GM19035 (cell line): ENCODE measurements around the gene CCNF.
A peak's percentile ranks its signal among the peaks of the same experiment; 100 is the strongest.
"Not testable (repeated sequence)": the region's sequence is repeated elsewhere in the genome, so short reads cannot be mapped to it uniquely, and the experiment has no call there.

Experiments used
- ATAC-seq: cut with Tn5 transposase; IDR thresholded peaks from one replicate; pipeline ENCODE4 v1.9.1; 2021; ENCODE audit not compliant: unreplicated experiment

The CCNF gene, protein sequence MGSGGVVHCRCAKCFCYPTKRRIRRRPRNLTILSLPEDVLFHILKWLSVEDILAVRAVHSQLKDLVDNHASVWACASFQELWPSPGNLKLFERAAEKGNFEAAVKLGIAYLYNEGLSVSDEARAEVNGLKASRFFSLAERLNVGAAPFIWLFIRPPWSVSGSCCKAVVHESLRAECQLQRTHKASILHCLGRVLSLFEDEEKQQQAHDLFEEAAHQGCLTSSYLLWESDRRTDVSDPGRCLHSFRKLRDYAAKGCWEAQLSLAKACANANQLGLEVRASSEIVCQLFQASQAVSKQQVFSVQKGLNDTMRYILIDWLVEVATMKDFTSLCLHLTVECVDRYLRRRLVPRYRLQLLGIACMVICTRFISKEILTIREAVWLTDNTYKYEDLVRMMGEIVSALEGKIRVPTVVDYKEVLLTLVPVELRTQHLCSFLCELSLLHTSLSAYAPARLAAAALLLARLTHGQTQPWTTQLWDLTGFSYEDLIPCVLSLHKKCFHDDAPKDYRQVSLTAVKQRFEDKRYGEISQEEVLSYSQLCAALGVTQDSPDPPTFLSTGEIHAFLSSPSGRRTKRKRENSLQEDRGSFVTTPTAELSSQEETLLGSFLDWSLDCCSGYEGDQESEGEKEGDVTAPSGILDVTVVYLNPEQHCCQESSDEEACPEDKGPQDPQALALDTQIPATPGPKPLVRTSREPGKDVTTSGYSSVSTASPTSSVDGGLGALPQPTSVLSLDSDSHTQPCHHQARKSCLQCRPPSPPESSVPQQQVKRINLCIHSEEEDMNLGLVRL

DNA sequence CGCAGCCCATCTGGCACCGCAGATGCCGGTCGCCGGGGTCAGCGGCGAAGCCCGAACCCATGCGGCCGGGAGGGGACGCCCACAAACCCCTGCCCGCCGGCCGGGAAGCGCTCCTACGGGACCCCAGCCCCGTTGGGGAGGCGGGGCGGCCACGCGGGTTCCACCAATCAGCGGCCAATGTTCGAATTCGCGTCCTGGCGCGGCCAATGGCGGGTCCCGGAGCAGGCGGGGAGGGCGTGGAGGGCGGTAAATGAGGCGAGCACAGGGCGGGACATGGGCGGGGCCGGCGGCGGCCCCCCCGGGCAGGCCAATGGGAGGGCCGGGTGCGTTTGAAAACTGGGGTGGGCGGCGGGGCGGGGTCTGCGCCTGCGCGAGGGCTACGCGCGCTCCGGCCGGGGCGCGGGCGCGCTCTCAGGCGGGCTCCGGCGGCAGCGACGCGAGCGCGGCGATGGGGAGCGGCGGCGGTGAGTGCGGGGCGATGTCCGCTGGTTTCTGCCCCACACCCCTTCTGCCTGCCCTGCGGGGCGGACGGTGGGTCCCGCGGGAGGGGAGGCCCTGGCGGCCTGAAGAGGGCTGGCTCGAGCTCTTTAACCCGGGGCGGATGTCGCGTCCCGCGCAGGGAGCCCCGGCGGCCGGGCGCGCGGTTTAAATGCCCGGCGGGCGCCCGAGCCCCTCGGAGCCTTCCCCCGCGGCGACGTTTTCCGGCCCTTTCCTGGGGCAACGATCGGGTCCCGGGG, at the start of gene CCNF:
Gene CCNF, plus strand, starts transcription at position 414 of the 737 bp plus-strand sequence. Its CDS starts 35 bp downstream, at position 449.
- peak; percentile 85 for ATAC-seq

- ATAC-seq: no peak
Observed at GRCh38 chr16:2383501-2383900, 45.7 kb upstream of the CCNF start.

GRCh38 chr16:2384426-2384825, 44.8 kb upstream of the CCNF start:
- ATAC-seq: no peak

GRCh38 chr16:2385190-2385836, 43.9 kb upstream of the CCNF start:
- ATAC-seq: no peak

DNA sequence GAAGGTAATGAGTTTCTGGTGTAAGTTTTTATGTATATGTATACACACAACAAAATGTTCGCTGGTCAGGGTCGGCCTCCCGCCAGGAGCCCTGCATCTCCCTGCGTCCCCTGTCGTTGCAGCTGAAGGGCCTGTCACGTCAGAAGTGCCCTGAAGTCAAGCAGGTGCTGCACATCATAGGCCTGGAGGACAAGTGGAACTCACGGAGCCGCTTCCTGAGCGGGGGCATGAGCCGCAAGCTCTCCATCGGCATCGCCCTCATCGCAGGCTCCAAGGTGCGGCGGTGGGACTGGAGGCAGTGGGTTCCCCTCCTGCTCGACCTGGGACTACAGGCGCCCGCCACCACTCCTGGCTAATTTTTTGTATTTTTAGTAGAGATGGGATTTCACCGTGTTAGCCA, 43.3 kb upstream of the CCNF start:
- not testable (repeated sequence) for ATAC-seq

- ATAC-seq: no peak
Observed at GRCh38 chr16:2386990-2387389, 42.3 kb upstream of the CCNF start.

- ATAC-seq: no peak
Observed at GRCh38 chr16:2388139-2388874, 40.9 kb upstream of the CCNF start.

- ATAC-seq: no peak
Observed at GRCh38 chr16:2388875-2389433, 40.3 kb upstream of the CCNF start.

DNA sequence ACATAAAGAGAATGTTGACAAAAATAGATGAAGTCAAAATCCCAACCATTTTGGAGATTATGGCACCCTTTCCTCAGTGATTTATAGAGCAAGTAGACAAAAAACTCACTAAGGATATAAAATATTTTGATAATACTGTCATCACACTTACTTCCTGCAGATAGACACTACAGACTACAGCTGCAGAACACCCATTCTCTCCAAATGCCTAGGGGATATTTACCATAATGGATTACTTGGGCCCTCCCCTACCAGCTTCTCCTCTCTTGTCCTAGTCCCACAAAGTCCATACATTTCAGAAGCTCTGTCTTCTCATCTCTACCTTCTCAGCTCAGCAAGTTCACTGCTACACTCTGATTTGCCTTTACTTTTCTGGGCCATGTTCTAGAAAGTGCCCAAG, 37.2 kb upstream of the CCNF start:
- no peak for ATAC-seq

- ATAC-seq: no peak
Observed at GRCh38 chr16:2398520-2398919, 30.7 kb upstream of the CCNF start.

DNA sequence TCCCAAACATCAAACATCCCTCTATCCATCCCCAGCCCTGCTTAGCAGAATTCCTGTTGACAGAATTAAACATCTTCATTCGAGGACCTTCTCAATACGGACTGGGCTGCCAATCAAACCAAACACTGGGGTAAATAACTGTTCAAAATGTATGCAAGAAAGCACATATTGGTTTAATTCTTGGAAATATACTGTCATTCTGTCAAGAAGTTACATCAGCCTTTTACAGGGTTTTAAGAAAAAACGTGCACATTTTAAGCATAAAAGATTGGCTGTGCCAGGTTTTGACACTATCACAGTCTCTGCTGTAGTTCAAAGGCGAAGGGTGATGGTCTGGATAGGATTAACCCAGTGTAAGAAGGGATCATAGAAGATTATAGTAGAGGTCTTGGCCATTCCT, 25.1 kb upstream of the CCNF start:
- ATAC-seq: no peak

DNA sequence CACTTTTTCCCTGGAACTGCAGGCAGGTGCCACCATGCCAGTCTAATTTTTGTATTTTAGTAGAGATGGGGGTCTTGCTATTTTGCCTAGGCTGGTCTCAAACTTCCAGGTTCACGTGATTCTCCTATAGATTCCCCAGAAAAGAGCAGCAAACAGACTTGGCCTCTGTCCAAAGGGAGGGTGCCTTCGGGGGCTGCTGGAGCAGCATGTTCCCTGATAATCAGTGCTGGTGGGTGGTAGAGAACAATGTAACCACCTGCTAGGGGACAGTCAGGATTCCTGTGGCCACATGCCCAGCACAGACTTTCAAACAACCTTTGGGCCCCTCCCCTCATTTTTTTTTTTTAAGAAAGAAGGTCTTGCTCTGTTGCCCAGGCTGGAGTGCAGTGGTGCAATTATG, 14.2 kb upstream of the CCNF start:
- ATAC-seq: no peak

- no peak for ATAC-seq
Observed at GRCh38 chr16:2420035-2420434, 9.2 kb upstream of the CCNF start.

DNA sequence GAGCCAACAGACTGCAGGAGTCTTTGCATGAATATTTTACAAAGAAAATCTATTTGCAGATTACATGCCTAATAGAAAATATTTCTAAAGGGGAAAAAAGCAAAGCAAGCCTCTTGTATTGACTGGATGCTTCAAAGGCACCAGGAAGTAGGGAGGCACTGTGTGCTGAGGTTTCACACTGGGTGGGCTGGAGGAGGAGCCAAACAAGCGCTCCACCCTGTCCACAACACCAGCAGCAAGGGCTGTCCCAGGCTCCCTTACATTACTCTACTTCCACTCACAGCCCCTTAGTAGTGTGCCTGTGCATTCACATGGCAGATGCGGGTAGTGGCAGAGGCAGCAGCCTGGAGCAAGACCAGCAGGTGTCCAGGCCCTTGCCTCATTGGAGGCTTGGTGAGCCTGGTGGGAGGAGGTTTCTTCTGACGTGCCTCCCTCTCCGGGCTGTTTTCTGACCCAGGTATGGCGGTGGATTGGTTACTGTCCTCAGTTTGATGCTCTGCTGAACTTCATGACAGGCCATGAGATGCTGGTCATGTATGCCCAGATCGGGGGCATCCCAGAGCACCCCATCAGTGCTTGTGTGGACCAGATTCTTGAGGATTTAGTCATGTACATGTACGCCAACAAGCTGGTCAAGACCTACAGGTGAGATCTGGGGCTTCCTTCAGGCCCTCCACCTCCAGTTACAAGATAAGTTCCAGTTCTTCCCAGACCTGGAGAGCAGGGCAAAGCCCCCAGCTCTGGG, 7.0 kb upstream of the CCNF start:
- no peak for ATAC-seq

DNA sequence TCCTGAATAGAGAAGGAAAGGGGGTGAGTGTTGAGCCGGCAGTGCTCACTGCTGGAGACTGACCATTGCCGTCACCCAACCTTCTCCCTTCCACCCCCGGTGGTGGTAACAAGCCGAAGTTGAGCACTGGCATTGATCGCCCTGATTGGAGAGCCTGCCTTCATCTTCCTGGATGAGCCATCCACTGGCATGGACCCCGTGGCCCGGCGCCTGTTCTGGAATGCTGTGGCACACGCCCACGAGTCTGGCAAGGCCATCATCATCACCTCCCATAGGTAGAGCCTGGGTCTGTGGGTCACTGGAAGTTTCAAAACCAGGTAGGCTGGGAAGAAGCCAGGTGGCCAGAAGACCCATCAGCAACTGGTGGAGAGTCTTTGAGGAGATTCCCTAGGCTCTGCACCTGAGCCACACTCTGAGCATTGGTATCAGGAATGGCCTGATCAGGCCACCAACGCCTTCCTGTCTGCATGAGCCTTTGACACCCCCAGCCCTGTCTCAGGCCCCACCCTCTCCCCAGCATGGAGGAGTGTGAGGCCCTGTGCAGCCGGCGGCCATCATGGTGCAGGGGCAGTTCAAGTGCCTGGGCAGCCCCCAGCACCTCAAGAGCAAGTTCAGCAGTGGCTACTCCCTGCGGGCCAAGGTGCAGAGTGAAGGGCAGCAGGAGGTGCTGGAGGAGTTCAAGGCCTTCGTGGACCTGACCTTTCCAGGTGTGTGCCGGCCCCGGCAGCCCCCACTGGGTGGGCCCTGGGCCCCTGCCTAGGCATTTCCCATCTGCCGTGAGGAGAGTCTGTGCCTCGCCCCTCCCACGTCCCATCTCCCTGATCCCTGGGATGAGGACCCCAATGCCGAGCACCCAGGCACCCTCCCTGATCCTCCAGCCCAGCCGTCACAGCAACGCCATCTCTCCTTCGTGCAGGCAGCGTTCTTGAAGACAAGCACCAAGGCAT, 4.9 kb upstream of the CCNF start:
- ATAC-seq: no peak

DNA sequence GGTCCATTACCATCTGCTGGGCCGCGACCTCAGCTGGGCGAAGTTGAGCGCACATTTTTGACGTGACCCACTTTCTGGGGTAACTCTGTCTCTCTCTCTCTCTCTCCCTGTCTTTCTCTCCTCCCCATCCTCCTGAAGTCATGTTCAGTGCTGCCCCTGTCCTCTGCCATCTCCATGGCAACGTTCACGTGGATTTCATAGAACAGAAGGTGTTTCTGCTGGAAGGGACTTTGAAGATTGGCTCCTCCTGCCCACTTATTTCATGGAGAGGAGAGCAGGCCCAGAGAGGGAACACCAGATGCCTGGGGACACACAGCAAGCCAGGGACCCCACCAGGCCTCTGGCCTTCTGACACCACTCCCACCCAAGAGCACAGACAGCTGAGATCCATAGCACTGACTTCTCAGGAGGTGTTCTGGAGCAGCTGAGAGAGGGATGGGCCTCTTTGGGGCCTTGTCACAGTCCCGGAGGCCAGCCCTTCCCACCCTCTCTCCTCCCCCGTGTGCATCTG, 4.2 kb upstream of the CCNF start:
- no peak for ATAC-seq

DNA sequence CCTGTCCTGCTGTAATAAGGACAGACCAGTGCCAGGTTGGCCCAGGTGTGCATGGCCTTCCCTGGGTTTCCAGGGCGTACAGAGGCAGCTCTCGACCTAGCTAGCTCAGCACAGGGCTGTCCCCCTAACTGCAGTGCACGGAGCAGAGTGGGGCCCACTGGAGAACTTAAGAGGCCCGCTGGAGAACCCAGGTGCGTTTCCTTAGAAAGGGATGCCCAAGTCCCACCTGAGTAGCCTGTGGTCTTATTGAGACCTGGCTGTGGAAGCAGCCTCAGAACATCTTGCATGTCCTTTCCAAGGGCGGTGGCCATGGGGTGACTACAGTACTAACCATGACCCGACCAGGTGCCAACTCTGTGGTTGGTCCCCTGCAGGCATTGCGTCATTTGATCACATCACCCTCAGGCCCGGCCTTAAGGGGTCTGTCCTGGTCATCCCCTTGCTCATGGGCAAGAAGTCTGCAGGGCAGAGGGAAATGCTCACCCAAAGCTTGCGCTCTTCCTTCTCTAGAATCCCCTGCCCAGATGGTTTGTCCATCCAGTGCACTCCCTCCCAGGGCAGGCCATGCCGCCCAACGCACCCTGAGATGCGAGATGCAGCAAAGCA, 3.3 kb upstream of the CCNF start:
- no peak for ATAC-seq

DNA sequence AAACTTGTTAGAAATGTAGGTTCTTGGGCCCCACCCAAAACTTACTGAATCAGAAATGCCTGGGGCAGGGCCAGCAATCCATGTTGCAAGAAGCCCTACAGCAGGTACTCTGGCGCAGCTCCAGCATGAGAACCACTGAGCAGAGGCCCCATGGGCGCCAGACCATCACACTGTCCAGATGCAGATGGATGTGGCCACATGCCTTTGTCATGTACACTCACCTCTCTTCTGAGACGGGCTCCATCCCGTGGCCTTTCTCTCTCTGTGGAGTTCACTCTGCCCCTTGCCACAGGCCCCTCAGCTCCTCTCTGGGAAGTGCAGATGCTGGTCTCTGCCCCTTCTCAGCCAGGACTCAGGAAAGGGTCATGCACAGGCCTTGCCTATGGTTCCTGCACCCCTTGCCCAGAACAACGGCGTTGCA, 2.3 kb upstream of the CCNF start:
- no peak for ATAC-seq
